Right lobe of liver (tissue), 4 donors: ENCODE results near the gene DOHH.
A peak's percentile ranks its signal among the peaks of the same experiment; 100 is the strongest.

ENCODE experiments used
- CTCF ChIP-seq, 4 donors: fragments of 200-600 bp in 3 of 4; fragments of 450-650 bp in 1 of 4; IDR thresholded peaks; one replicate each; pipeline versions ENCODE4 v1.5.1 to v1.8.0; 2016 to 2022; ENCODE audit warnings: antibody characterized with exemption in 4 of 4, mild to moderate bottlenecking in 2 of 4
- POLR2A ChIP-seq: fragments of 450-650 bp; IDR thresholded peaks from one replicate; pipeline ENCODE4 v1.6.1; 2017; ENCODE audit warnings: antibody characterized with exemption, mild to moderate bottlenecking
- donor health status: DM: no; HTN: no; CAD: no.
- donor health status: DM: no; HTN: no; CAD: no.
- donor health status: DM: no; HTN: yes; CAD: no.

- TF ChIP-seq CTCF (IDR thresholded peaks at IDR 0.05) (peak in 1 of 4 donors; percentile 7), POLR2A (peak; percentile 84)
Observed at GRCh38 chr19:3505598-3506383, 5.3 kb upstream of the DOHH start, which contains the start of gene FZR1.
